HepG2 (cell line): ENCODE data around the gene WTAP. TPM values are rescaled to one million over a fixed set of nuclear protein-coding genes. Genes with fewer than 3 reads are reported as not detected.

Experiments
- ATAC-seq: fragments of 200-7000 bp; cut with Tn5 transposase; 3 replicates; pipeline ENCODE4 v1.9.1; 2020; ENCODE audit warnings: mild to moderate bottlenecking, moderate library complexity
- BruUV-seq: library from RNA; stranded (reverse); fragments of 400-500 nt; replicated peaks from 2 replicates; lab custom pipeline; 2021; lab: Mats Ljungman, UMichigan
- CTCF ChIA-PET: fragments of 300-600 bp; formaldehyde crosslinking; extraction: SDS; loops from one replicate; lab custom pipeline; 2021; ENCODE audit warnings: low total read pairs, inconsistent platforms, low intra/inter-chr PET ratio; lab: Yijun Ruan, JAX
- POLR2A ChIA-PET: fragments of 350-600 bp; sonication (Branson Sonifier 250); formaldehyde crosslinking; loops from one replicate; lab custom pipeline; 2020; ENCODE audit warnings: antibody characterized with exemption, inconsistent platforms; lab: Yijun Ruan, JAX
- DNase-seq: peaks from one replicate; pipeline ENCODE4 v3.0.0-alpha.2; 2015; ENCODE audit warnings: low spot score
- FAIRE-seq: peaks from 3 replicates; lab custom pipeline; 2011; peaks lifted over from hg19 to GRCh38; lab: Jason Lieb, UNC
- H2AFZ ChIP-seq: one replicate; pipeline ENCODE4 v1.6.1; 2011; ENCODE audit warnings: low read length, inconsistent platforms
- H3K27ac ChIP-seq: fragments of 300-600 bp; 3 replicates; pipeline ENCODE4 v1.8.0; 2011; ENCODE audit warnings: mixed run types, mild to moderate bottlenecking, mixed read lengths, low read length, inconsistent platforms; ENCODE audit not compliant: insufficient read depth; ENCODE audit errors: extremely low read length
- H3K27me3 ChIP-seq, 2 experiments: fragments of 200-600 bp in 1 of 2; 2 replicates in 1 of 2; 3 replicates in 1 of 2; pipeline versions ENCODE4 v1.6.0 to v1.8.0; 2011; ENCODE audit warnings: low read length in 2 of 2, mild to moderate bottlenecking in 2 of 2, moderate library complexity in 2 of 2, inconsistent platforms in 1 of 2; ENCODE audit not compliant: insufficient read depth in 2 of 2, control insufficient read depth in 1 of 2
- H3K36me3 ChIP-seq, 2 experiments: fragments of 200-600 bp in 1 of 2; replicated peaks in 1 of 2; 2 replicates in 1 of 2; 3 replicates in 1 of 2; pipeline versions ENCODE4 v1.5.1 to v1.8.0; 2011; ENCODE audit warnings: low read length in 2 of 2, inconsistent platforms in 1 of 2; ENCODE audit not compliant: insufficient read depth in 2 of 2, control insufficient read depth in 1 of 2
- H3K4me1 ChIP-seq: 2 replicates; pipeline ENCODE4 v1.5.1; 2012; ENCODE audit warnings: low read length, inconsistent platforms; ENCODE audit not compliant: insufficient read depth
- H3K4me2 ChIP-seq: 2 replicates; pipeline ENCODE4 v1.6.0; 2011; ENCODE audit warnings: low read depth, low read length, inconsistent platforms
- H3K4me3 ChIP-seq, 3 experiments: fragments of 200-600 bp in 1 of 3; sonication (generic), shearing (Covaris generic) in 1 of 3; replicated peaks in 1 of 3; 2 replicates each; pipeline ENCODE4 v1.5.1; 2011 to 2016; ENCODE audit warnings: low read length in 3 of 3, inconsistent platforms in 2 of 3, low read depth in 2 of 3, mild to moderate bottlenecking in 2 of 3, control low read depth in 1 of 3, mixed read lengths in 1 of 3; ENCODE audit not compliant: insufficient read depth in 1 of 3
- H3K79me2 ChIP-seq: one replicate; pipeline ENCODE4 v1.6.1; 2011; ENCODE audit warnings: low read length, inconsistent platforms; ENCODE audit not compliant: insufficient read depth
- H3K9ac ChIP-seq: 2 replicates; pipeline ENCODE4 v1.6.0; 2011; ENCODE audit warnings: mild to moderate bottlenecking, low read depth, low read length, inconsistent platforms; ENCODE audit not compliant: insufficient read depth
- H3K9me3 ChIP-seq: 2 replicates; pipeline ENCODE4 v1.5.1; 2012; ENCODE audit warnings: mild to moderate bottlenecking, low read length
- H4K20me1 ChIP-seq: 2 replicates; pipeline ENCODE4 v1.6.0; 2011; ENCODE audit warnings: inconsistent platforms, mild to moderate bottlenecking, low read length, moderate library complexity; ENCODE audit not compliant: insufficient read depth
- ARID5B ChIP-seq: IDR thresholded peaks from 2 replicates; pipeline ENCODE4 v1.4.0; 2020; ENCODE audit warnings: mild to moderate bottlenecking, missing genetic modification reagents
- ATF2 ChIP-seq: sonication (generic); formaldehyde crosslinking; IDR thresholded peaks from 2 replicates; pipeline ENCODE4 v1.4.0; 2020; ENCODE audit warnings: missing genetic modification reagents
- CEBPB ChIP-seq: IDR thresholded peaks from 2 replicates; pipeline ENCODE4 v1.6.1; 2011; ENCODE audit warnings: low read depth, low read length, improper control_type of control experiment, borderline replicate concordance
- CEBPG ChIP-seq: IDR thresholded peaks from 2 replicates; pipeline ENCODE4 v1.6.1; 2016
- HIVEP1 ChIP-seq: sonication (generic); formaldehyde crosslinking; IDR thresholded peaks from 2 replicates; pipeline ENCODE4 v1.4.0; 2020; ENCODE audit warnings: mild to moderate bottlenecking, missing genetic modification reagents
- JARID2 ChIP-seq: sonication (generic); formaldehyde crosslinking; IDR thresholded peaks from 2 replicates; pipeline ENCODE4 v1.8.1; 2023; ENCODE audit warnings: missing genetic modification reagents, inconsistent platforms; ENCODE audit not compliant: insufficient replicate concordance
- KDM3A ChIP-seq: IDR thresholded peaks from 2 replicates; pipeline ENCODE4 v1.6.1; 2018; ENCODE audit warnings: low read depth, missing compliant biosample characterization
- SNAI1 ChIP-seq: sonication (generic); formaldehyde crosslinking; IDR thresholded peaks from 2 replicates; pipeline ENCODE4 v1.5.0; 2020; ENCODE audit warnings: mild to moderate bottlenecking, missing genetic modification reagents, borderline replicate concordance
- ZNF546 ChIP-seq: sonication (generic); formaldehyde crosslinking; conservative IDR thresholded peaks from 2 replicates; pipeline ENCODE4 v1.8.1; 2023; ENCODE audit warnings: mild to moderate bottlenecking, missing genetic modification reagents
- ZNF775 ChIP-seq: sonication (generic); formaldehyde crosslinking; IDR thresholded peaks from 2 replicates; pipeline ENCODE4 v1.4.0; 2020; ENCODE audit warnings: missing genetic modification reagents, mild to moderate bottlenecking, moderate library complexity, borderline replicate concordance
- WGBS: methylation state at CpG from one replicate; pipeline ENCODE4 v1.1.6; 2017; ENCODE audit warnings: low lambda C conversion rate; 5-methylcytosine and 5-hydroxymethylcytosine counted together
- in situ Hi-C: cut with HindIII; loops from 2 replicates; pipeline ENCODE4 v1.10.0; 2017; ENCODE audit warnings: low pct_unique_long_range_greater_than_20kb; ENCODE audit not compliant: extremely low pct_ligation_motif_present
- intact Hi-C: fragments of 100-400 bp; cut with micrococcal nuclease; formaldehyde crosslinking; loops from one replicate; pipeline ENCODE4 v1.10.0; 2022; ENCODE audit not compliant: unreplicated experiment
- polyA plus RNA-seq, 8 experiments: library from polyadenylated mRNA; depleted of rRNA in 3 of 8; stranded (reverse) in 7 of 8; unstranded in 1 of 8; fragments of >200 nt; fragmentation: Illumina TruSeq in 4 of 8; extraction: Trizol in 4 of 8; gene quantifications; 2 replicates each; pipeline versions ENCODE4 v1.2.1 to v1.2.3, GENCODE V29; 2011 to 2016; ENCODE audit warnings: low read depth in 4 of 8, missing spikeins in 1 of 8, mixed read lengths in 1 of 8; ENCODE audit not compliant: insufficient read depth in 1 of 8
- total RNA-seq, 5 experiments: library from RNA; depleted of rRNA; stranded (reverse); fragments of >200 nt; fragmentation: Illumina TruSeq; extraction: Trizol; gene quantifications; 2 replicates each; pipeline ENCODE4 v1.2.3, GENCODE V29; 2016; ENCODE audit warnings: low read depth in 1 of 5

The WTAP gene
- total and polyA plus RNA-seq, 2 of the 13 experiments (the other 11 are each of a cell fraction or from before 2014, with no cell fraction given), result 31.6 to 167 TPM

GRCh38 chr6:159801935-159802334, 74.6 kb downstream of the WTAP start:
- ChIA-PET POLR2A (interaction anchor here (4.2 kb wide), 1 partner anchor 12 kb away, joined by 29 read pairs; the partner anchor contains the start of genes MRPL18 and TCP1), CTCF (no interaction called here)
- Histone ChIP-seq H4K20me1 (no peaks in the 10 kb centered on the region), H3K9ac (no peak overlapping the region), H3K79me2 (no peaks in the 10 kb centered on the region), H2AFZ (no peak overlapping the region), H3K4me3 (no peak overlapping the region), H3K9me3 (no peaks in the 10 kb centered on the region), H3K27ac (no peak overlapping the region), H3K4me1 (peaks cover 22% of the 10 kb centered on the region), H3K27me3 (no peaks in the 10 kb centered on the region), H3K36me3 (peaks cover 6 to 21% of the 10 kb centered on the region in 2 experiments), H3K4me2 (no peak overlapping the region)
- intact Hi-C loops, result no loop called here
- no peak for ATAC-seq
- DNase-seq, result no peak
- no TSS peak for BruUV-seq
- FAIRE-seq, result no peak
- in situ Hi-C loops, result no loop called here
- WGBS, result 87% methylated on average over 8 of the region's 8 CpGs
- TF ChIP-seq ZNF775 (CRISPR knock-in tag) (no peak), ATF2 (CRISPR knock-in tag) (no peak), KDM3A (no peak), CEBPB (peak; percentile 87), ZNF546 (CRISPR knock-in tag) (no peak), CEBPG (peak; percentile 57)

- H3K36me3 ChIP-seq, result no peaks in the 10 kb centered on the region
- BruUV-seq, result no TSS peak
- in situ Hi-C loops, result no loop called here
- POLR2A ChIA-PET, result interaction anchor here (6.3 kb wide), 1 partner anchor 15 kb away, joined by 88 read pairs; the partner anchor contains the start of genes MRPL18 and TCP1
- H3K4me2 ChIP-seq, result no peak overlapping the region
- H3K4me3 ChIP-seq, result no peak overlapping the region
- FAIRE-seq (no peak), ATAC-seq (no peak)
- TF ChIP-seq ARID5B (CRISPR knock-in tag), result no peak
- TF ChIP-seq SNAI1 (CRISPR knock-in tag), result no peak
- no peak for TF ChIP-seq HIVEP1 (CRISPR knock-in tag)
- no peak for TF ChIP-seq JARID2
- TF ChIP-seq, all 625 proteins: peak for 0
- no peaks in the 10 kb centered on the region for H3K79me2 ChIP-seq
- H4K20me1 ChIP-seq, result no peaks in the 10 kb centered on the region
- no peaks in the 10 kb centered on the region for H3K9me3 ChIP-seq
- CTCF ChIA-PET, result no interaction called here
- DNase-seq, result no peak
- intact Hi-C loops, result no loop called here
- H2AFZ ChIP-seq, result no peak overlapping the region
- H3K9ac ChIP-seq, result no peak overlapping the region
- 82% methylated on average over 10 of the region's 10 CpGs for WGBS
- H3K27me3 ChIP-seq, result 0 out of 5 replicates have a peak, but pooled peaks cover 0 to 4% of the 10 kb centered on the region in 2 experiments
- peaks cover 32% of the 10 kb centered on the region for H3K4me1 ChIP-seq
- H3K27ac ChIP-seq, result no peak overlapping the region
These were observed 77.2 kb downstream of the WTAP start for GRCh38 chr6:159804504-159804903.
